Neural progenitor cell (in vitro differentiated cells): ENCODE measurements around the gene MS4A14. TPM values are rescaled to one million over a fixed set of nuclear protein-coding genes. Genes with fewer than 3 reads are reported as not detected.

ENCODE experiments used
- DNase-seq: peaks from one replicate; pipeline ENCODE4 v3.0.0-alpha.2; 2016; ENCODE audit warnings: low spot score
- H2AFZ ChIP-seq: fragments of 200-600 bp; sonication (generic); replicated peaks from 2 replicates; pipeline ENCODE4 v1.6.1; 2016; ENCODE audit warnings: antibody characterized with exemption
- H3F3A ChIP-seq: fragments of 200-600 bp; sonication (generic); 2 replicates; pipeline ENCODE4 v1.6.1; 2016; ENCODE audit warnings: antibody characterized with exemption, low read depth
- H3K27ac ChIP-seq: fragments of 200-600 bp; sonication (generic); 2 replicates; pipeline ENCODE4 v1.5.1; 2016; ENCODE audit warnings: mild to moderate bottlenecking
- H3K27me3 ChIP-seq: fragments of 200-600 bp; sonication (generic); 2 replicates; pipeline ENCODE4 v1.6.1; 2016; ENCODE audit warnings: mild to moderate bottlenecking, moderate library complexity
- H3K36me3 ChIP-seq: fragments of 200-600 bp; sonication (generic); 2 replicates; pipeline ENCODE4 v1.5.1; 2016
- H3K4me1 ChIP-seq: fragments of 200-600 bp; sonication (generic); 2 replicates; pipeline ENCODE4 v1.6.1; 2016; ENCODE audit warnings: mixed run types
- H3K4me2 ChIP-seq: fragments of 200-600 bp; sonication (generic); 2 replicates; pipeline ENCODE4 v1.6.1; 2016
- H3K4me3 ChIP-seq: fragments of 200-600 bp; sonication (generic); 2 replicates; pipeline ENCODE4 v1.5.1; 2016
- H3K79me2 ChIP-seq: fragments of 200-600 bp; sonication (generic); 2 replicates; pipeline ENCODE4 v1.6.1; 2016; ENCODE audit warnings: low read depth
- H3K9ac ChIP-seq: fragments of 200-600 bp; sonication (generic); 2 replicates; pipeline ENCODE4 v1.6.1; 2016
- H3K9me3 ChIP-seq: fragments of 200-600 bp; sonication (generic); 2 replicates; pipeline ENCODE4 v1.5.1; 2016; ENCODE audit warnings: low read depth
- H4K20me1 ChIP-seq: fragments of 200-600 bp; sonication (generic); 2 replicates; pipeline ENCODE4 v1.6.1; 2016; ENCODE audit warnings: low read depth
- H3K27ac Mint-ChIP-seq: 3 replicates; pipeline ENCODE4 v1.8.0; 2021; ENCODE audit warnings: mixed read lengths
- H3K27me3 Mint-ChIP-seq: 2 replicates; pipeline ENCODE4 v1.8.0; 2022; ENCODE audit warnings: low read depth, mild to moderate bottlenecking, inconsistent platforms, moderate library complexity, mixed read lengths; ENCODE audit not compliant: insufficient read depth
- H3K36me3 Mint-ChIP-seq: 3 replicates; pipeline ENCODE4 v1.8.0; 2021; ENCODE audit warnings: mixed read lengths
- H3K4me1 Mint-ChIP-seq: 3 replicates; pipeline ENCODE4 v1.8.0; 2021; ENCODE audit warnings: mixed read lengths
- H3K4me3 Mint-ChIP-seq: 3 replicates; pipeline ENCODE4 v1.8.0; 2021; ENCODE audit warnings: mild to moderate bottlenecking, moderate library complexity, mixed read lengths
- H3K9me3 Mint-ChIP-seq: 3 replicates; pipeline ENCODE4 v1.8.0; 2020; ENCODE audit warnings: mixed read lengths
- EZH2 ChIP-seq: fragments of 200-600 bp; sonication (generic); IDR thresholded peaks from 2 replicates; pipeline ENCODE4 v1.6.1; 2017; ENCODE audit warnings: antibody characterized with exemption, mild to moderate bottlenecking, moderate library complexity
- EZH2phosphoT487 ChIP-seq: fragments of 200-600 bp; sonication (generic); IDR thresholded peaks from 2 replicates; pipeline ENCODE4 v1.6.1; 2017; ENCODE audit warnings: antibody characterized with exemption
- total RNA-seq: library from RNA; depleted of rRNA; stranded (reverse); fragments of >200 nt; gene quantifications from 2 replicates; pipeline ENCODE4 v1.2.3, GENCODE V29; 2015; ENCODE audit warnings: low replicate concordance
- TF ChIP-seq, protein P1 (sequence below): fragments of 200-600 bp; sonication (generic); IDR thresholded peaks from 2 replicates; pipeline ENCODE4 v1.5.1; 2017; ENCODE audit warnings: antibody characterized with exemption, mild to moderate bottlenecking

Gene MS4A14
- total RNA-seq, 1 donor from 2014 or later: not detected

DNA sequence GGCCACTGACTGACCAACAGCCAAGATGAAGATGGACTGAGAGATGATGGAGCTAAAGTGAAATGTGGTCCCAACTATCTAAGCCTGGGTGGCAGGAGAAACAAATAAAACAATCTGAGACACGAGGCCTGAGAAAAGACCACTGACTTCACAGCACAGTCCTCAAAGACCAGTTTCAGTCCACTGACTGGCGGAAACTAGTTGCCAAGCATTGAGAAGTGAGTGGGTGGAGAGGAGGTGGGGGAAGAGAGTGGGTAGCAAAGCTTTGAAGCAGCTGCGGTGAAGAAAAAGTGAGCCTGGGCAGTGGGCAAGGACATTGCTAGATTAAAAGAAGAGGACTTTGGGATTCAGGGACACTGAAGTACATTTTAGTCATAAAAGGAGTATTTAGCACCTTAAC is 61.3 kb downstream of the MS4A14 start:
- Histone ChIP-seq H3K27me3 (no peaks in the 10 kb centered on the region), H3K36me3 (no peaks in the 10 kb centered on the region), H3K4me2 (no peak overlapping the region), H3K9me3 (no peaks in the 10 kb centered on the region), H3K27ac (no peak overlapping the region), H3K79me2 (no peaks in the 10 kb centered on the region), H4K20me1 (no peaks in the 10 kb centered on the region), H3K4me1 (no peaks in the 10 kb centered on the region), H2AFZ (no peak overlapping the region), H3F3A (no peaks in the 10 kb centered on the region), H3K9ac (no peak overlapping the region), H3K4me3 (no peak overlapping the region)
- H3K4me1 Mint-ChIP-seq: no peaks in the 10 kb centered on the region
- H3K9me3 Mint-ChIP-seq: no peaks in the 10 kb centered on the region
- H3K27me3 Mint-ChIP-seq: no peaks in the 10 kb centered on the region
- H3K36me3 Mint-ChIP-seq: no peaks in the 10 kb centered on the region
- TF ChIP-seq, protein P1, sequence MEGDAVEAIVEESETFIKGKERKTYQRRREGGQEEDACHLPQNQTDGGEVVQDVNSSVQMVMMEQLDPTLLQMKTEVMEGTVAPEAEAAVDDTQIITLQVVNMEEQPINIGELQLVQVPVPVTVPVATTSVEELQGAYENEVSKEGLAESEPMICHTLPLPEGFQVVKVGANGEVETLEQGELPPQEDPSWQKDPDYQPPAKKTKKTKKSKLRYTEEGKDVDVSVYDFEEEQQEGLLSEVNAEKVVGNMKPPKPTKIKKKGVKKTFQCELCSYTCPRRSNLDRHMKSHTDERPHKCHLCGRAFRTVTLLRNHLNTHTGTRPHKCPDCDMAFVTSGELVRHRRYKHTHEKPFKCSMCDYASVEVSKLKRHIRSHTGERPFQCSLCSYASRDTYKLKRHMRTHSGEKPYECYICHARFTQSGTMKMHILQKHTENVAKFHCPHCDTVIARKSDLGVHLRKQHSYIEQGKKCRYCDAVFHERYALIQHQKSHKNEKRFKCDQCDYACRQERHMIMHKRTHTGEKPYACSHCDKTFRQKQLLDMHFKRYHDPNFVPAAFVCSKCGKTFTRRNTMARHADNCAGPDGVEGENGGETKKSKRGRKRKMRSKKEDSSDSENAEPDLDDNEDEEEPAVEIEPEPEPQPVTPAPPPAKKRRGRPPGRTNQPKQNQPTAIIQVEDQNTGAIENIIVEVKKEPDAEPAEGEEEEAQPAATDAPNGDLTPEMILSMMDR: no peak
- TF ChIP-seq EZH2phosphoT487: no peak
- no peak overlapping the region for H3K27ac Mint-ChIP-seq
- H3K4me3 Mint-ChIP-seq: no peak overlapping the region
- no peak for DNase-seq

DNA sequence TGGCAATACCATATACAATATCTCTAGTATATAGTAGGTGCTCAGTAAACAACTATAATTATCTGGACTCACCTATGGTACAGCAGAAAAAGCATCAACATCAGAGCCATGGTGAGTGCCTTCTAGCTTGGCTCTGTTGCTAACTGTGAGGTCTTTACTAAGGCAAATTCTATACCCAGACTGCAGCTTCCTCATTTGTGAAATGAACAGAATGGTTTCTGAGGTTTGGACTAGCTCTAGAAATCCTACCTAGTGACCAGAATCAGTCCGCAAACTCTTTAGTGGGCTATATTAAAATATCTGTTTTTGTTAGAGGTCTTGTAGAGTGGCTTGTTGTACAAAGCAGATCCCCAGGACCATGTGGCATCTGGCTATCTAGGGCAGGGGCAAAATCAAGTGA is 63.1 kb downstream of the MS4A14 start:
- H3K27ac ChIP-seq: no peak overlapping the region
- H3K4me3 ChIP-seq: no peak overlapping the region
- no peak overlapping the region for H2AFZ ChIP-seq
- TF ChIP-seq EZH2phosphoT487: no peak
- TF ChIP-seq, protein P1: no peak
- no peak for TF ChIP-seq EZH2
- H3K27ac Mint-ChIP-seq: no peak overlapping the region
- no peaks in the 10 kb centered on the region for H3K27me3 Mint-ChIP-seq
- no peak overlapping the region for H3K9ac ChIP-seq
- H3K4me2 ChIP-seq: no peak overlapping the region
- H3K4me1 Mint-ChIP-seq: no peaks in the 10 kb centered on the region
- H3K4me3 Mint-ChIP-seq: no peak overlapping the region
- H3K36me3 Mint-ChIP-seq: no peaks in the 10 kb centered on the region
- H3K36me3 ChIP-seq: no peaks in the 10 kb centered on the region
- H3F3A ChIP-seq: no peaks in the 10 kb centered on the region
- H3K9me3 Mint-ChIP-seq: no peaks in the 10 kb centered on the region
- no peaks in the 10 kb centered on the region for H4K20me1 ChIP-seq
- no peaks in the 10 kb centered on the region for H3K4me1 ChIP-seq
- DNase-seq: no peak
- H3K9me3 ChIP-seq: no peaks in the 10 kb centered on the region
- no peaks in the 10 kb centered on the region for H3K79me2 ChIP-seq
- no peaks in the 10 kb centered on the region for H3K27me3 ChIP-seq

Other genes with a start within 250 kb of the MS4A14 start
- not detected in 2 replicates for gene MS4A6A, start 213.4 kb upstream of the MS4A14 start, total RNA-seq
- gene MS4A4E, start 153.3 kb upstream of the MS4A14 start, total RNA-seq: not detected in 2 replicates
- gene MS4A4A, start 115.8 kb upstream of the MS4A14 start, total RNA-seq: not detected in 2 replicates
- not detected in 2 replicates for gene MS4A6E, start 69.2 kb upstream of the MS4A14 start, total RNA-seq
- not detected in 2 replicates for gene MS4A7, start 17.9 kb upstream of the MS4A14 start, total RNA-seq
- not detected in 2 replicates for gene MS4A5, start 33.1 kb downstream of the MS4A14 start, total RNA-seq
- gene MS4A1, start 59.4 kb downstream of the MS4A14 start, total RNA-seq: not detected in 2 replicates
- not detected in 2 replicates for gene MS4A12, start 96.3 kb downstream of the MS4A14 start, total RNA-seq
- not detected in 2 replicates for gene MS4A13, start 118.9 kb downstream of the MS4A14 start, total RNA-seq